Heart left ventricle (tissue), 13 donors: Measurements from ENCODE around the gene CC2D1A.

Source experiments
- POLR2A ChIP-seq, 2 donors: fragments of 450-650 bp; IDR thresholded peaks; one replicate each; pipeline ENCODE4 v1.6.1; 2017; ENCODE audit warnings: antibody characterized with exemption in 2 of 2, mild to moderate bottlenecking in 2 of 2, moderate library complexity in 2 of 2
- TF ChIP-seq, protein P1 (sequence below), 12 donors: fragments of 200-600 bp; sonication (generic) in 4 of 12; IDR thresholded peaks; one replicate each; pipeline versions ENCODE4 v1.5.0 to v1.8.0; 2018 to 2022; ENCODE audit warnings: antibody characterized with exemption in 12 of 12, mild to moderate bottlenecking in 5 of 12
- donor health status: ischemic (EF 13 %, LVEDD 7.1; RV severe dilation, severe dysfunction).
- donor health status: DM: no; HTN: yes; CAD: no.
- donor health status: DM: no; HTN: no; CAD: no.
- donor health status: ischemic (EF 25% LVEDD 6.9; RV normal size, moderate dysfunction).
- donor health status: ischemic (EF 25% LVEDD 5.7; RV mildly dilated, moderate dysfunction).
- donor health status: ischemic (EF 35%, LVEDD 5.7; RV mildly dilated, moderate dysfunction).
- donor health status: nonischemic (EF 11% LVEDD 7.7; RV severe dilation, severe dysfunction).
- donor health status: DM: yes; HTN: yes; CAD: no.
- donor health status: PGD.
- donor health status: ischemic (EF 29% LVEDD 5.4; RV normal size, mild dysfunction).
- donor health status: nonischemic (EF 23%, LVEDD 6.1; RV moderate dilation, normal function).

DNA sequence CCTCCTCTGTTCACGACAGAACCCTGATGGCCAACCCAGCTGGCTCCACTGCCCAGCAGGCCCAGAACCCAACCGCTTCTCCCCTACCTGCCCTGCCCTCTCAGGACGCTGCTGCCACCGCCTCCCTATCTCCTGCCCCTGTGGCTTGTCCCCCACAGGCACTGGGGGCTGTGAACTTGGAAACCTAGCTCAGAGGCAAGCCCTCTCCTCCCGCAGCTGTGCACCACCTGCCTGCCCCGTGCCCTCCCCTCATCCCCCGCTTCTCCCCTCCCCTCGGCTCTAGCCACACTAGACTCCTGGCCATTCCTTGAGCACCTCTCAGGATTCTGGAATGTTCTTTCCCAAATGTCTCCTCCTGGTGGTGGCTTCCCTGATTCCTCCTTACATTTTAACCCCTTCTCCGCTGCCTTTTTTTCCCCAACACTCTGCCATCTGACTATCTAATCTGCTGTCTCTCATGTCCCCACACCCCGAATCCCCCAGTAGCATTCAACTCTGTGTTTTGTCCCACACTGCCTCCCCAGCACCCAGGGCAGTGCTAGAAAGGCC lies 22.4 kb upstream of the CC2D1A start:
- TF ChIP-seq, protein P1, sequence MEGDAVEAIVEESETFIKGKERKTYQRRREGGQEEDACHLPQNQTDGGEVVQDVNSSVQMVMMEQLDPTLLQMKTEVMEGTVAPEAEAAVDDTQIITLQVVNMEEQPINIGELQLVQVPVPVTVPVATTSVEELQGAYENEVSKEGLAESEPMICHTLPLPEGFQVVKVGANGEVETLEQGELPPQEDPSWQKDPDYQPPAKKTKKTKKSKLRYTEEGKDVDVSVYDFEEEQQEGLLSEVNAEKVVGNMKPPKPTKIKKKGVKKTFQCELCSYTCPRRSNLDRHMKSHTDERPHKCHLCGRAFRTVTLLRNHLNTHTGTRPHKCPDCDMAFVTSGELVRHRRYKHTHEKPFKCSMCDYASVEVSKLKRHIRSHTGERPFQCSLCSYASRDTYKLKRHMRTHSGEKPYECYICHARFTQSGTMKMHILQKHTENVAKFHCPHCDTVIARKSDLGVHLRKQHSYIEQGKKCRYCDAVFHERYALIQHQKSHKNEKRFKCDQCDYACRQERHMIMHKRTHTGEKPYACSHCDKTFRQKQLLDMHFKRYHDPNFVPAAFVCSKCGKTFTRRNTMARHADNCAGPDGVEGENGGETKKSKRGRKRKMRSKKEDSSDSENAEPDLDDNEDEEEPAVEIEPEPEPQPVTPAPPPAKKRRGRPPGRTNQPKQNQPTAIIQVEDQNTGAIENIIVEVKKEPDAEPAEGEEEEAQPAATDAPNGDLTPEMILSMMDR (IDR thresholded peaks at IDR 0.05), result no peak
- TF ChIP-seq POLR2A (IDR thresholded peaks at IDR 0.05), result no peak
